ENCODE measurements around the gene EXD3. TPM values are rescaled to one million over a fixed set of nuclear protein-coding genes. Genes with fewer than 3 reads are reported as not detected.
A peak's percentile ranks its signal among the peaks of the same experiment; 100 is the strongest.

The EXD3 gene
- total RNA-seq, 1 donor from 2014 or later: 16.7 TPM

DNA sequence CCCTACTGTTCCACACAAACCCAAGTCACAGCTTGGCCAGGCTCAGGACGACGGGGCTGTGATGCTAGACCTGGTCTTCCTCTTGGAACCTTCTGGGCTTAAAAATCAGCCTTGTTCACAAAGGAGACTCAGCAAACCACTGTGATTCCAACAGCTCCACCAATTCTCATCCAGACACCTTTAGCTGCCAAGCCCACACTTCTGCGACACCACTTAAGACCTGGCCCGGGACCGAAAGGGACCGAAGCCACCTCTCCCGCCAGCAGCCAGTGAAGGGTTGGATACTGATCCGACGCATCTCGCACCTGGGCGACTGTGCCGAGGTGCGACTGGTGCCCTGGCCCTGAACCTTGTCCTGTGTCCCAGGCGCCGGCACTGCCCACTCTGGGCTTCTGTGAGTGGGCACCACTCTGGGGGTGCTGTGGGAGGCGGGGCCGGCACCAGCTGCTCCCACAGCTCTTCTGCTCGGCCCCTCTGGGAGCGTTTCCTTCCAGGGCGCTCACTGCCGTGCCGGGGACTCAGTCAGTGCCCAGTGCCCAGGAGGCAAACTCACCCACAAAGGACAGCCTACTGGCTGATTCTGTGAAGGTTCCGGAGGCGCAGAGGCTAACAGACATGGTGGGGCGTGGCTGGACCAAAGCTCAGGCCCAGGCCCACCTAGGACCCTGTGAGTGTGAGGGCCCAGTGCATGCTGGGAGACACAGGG is 50.9 kb downstream of the EXD3 start:
- no peak overlapping the region for H3K27ac ChIP-seq
- H3K4me3 ChIP-seq: no peak overlapping the region
- intact Hi-C loops (cut with DNase I): no loop called here
- H3K4me1 ChIP-seq: peaks cover 0 to 3% of the 10 kb centered on the region in 2 donors
- peaks cover 4 to 27% of the 10 kb centered on the region in 2 donors for H3K36me3 ChIP-seq
- TF ChIP-seq, protein P1, sequence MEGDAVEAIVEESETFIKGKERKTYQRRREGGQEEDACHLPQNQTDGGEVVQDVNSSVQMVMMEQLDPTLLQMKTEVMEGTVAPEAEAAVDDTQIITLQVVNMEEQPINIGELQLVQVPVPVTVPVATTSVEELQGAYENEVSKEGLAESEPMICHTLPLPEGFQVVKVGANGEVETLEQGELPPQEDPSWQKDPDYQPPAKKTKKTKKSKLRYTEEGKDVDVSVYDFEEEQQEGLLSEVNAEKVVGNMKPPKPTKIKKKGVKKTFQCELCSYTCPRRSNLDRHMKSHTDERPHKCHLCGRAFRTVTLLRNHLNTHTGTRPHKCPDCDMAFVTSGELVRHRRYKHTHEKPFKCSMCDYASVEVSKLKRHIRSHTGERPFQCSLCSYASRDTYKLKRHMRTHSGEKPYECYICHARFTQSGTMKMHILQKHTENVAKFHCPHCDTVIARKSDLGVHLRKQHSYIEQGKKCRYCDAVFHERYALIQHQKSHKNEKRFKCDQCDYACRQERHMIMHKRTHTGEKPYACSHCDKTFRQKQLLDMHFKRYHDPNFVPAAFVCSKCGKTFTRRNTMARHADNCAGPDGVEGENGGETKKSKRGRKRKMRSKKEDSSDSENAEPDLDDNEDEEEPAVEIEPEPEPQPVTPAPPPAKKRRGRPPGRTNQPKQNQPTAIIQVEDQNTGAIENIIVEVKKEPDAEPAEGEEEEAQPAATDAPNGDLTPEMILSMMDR (IDR thresholded peaks at IDR 0.05): no peak
- no peaks in the 10 kb centered on the region for H3K9me3 ChIP-seq
- peak in 1 of 2 donors; percentile 52 for DNase-seq (ENCODE audit: low spot score in 2 of 2)
- H3K27me3 ChIP-seq: no peaks in the 10 kb centered on the region

DNA sequence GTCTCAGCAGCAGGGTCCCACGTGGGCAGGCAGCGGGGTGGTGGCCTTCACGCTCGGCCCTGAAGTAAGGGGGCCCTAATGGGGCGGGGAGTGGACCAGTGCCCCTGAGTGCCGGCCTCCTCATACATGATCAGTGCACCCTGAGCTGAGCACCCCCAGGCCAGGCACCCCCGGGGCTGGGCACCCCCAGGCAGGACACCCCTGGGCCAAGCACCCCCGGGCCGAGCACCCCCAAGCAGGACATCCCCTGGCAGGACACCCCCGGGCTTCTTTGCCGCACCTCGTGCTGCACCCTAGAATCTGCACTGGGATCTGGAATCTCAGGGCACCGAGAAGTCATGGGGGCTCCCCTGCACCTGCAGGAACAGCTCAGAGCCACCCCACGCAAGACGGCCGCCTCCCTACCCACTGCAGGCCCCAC is 51.4 kb downstream of the EXD3 start:
- Histone ChIP-seq H3K27me3 (no peaks in the 10 kb centered on the region), H3K36me3 (peaks cover 4 to 32% of the 10 kb centered on the region in 2 donors), H3K9me3 (no peaks in the 10 kb centered on the region), H3K4me1 (peaks cover 0 to 3% of the 10 kb centered on the region in 2 donors), H3K4me3 (no peak overlapping the region), H3K27ac (no peak overlapping the region)
- DNase-seq (ENCODE audit: low spot score in 2 of 2): peak in 1 of 2 donors; percentile 53
- intact Hi-C loops (cut with DNase I): no loop called here
- TF ChIP-seq, protein P1 (IDR thresholded peaks at IDR 0.05): no peak

DNA sequence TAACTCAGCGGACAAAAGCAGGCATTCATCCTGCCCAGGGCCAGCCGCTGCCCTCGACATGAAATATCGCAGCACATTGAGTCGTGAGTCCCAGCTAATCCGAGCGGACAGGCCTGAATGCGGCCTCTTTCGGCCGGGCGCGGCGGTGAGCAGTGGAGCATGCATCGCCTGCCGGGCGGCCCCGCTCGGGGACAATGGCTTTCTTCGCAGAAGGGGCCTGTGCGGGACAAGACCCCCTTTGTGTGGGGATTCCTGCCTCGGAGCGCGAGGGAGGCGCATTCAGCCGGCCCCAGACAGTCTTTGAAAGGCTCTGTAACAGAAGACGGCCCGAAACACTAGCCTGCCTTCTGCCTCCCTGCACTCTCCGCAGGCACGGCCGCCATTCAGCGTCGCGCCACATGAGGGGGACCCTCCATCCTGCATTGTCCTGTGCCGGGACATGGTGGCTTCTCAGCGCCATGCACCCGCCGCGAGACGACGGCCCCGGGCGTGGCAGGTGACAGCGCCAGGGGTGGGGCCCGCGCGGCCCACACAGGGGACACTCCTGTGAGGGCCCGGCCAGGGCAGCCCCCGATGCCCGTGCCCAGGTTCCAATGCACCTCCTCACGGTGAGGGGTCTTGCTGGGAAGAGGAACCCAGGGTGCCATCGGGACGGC is 52.0 kb downstream of the EXD3 start:
- H3K9me3 ChIP-seq: no peaks in the 10 kb centered on the region
- DNase-seq (ENCODE audit: low spot score in 2 of 2): peak in 1 of 2 donors; percentile 43
- H3K27me3 ChIP-seq: no peaks in the 10 kb centered on the region
- H3K36me3 ChIP-seq: peaks cover 9 to 38% of the 10 kb centered on the region in 2 donors
- no peak overlapping the region for H3K4me3 ChIP-seq
- H3K27ac ChIP-seq: no peak overlapping the region
- intact Hi-C loops (cut with DNase I): no loop called here
- TF ChIP-seq, protein P1 (IDR thresholded peaks at IDR 0.05): no peak
- peaks cover 0 to 3% of the 10 kb centered on the region in 2 donors for H3K4me1 ChIP-seq

DNA sequence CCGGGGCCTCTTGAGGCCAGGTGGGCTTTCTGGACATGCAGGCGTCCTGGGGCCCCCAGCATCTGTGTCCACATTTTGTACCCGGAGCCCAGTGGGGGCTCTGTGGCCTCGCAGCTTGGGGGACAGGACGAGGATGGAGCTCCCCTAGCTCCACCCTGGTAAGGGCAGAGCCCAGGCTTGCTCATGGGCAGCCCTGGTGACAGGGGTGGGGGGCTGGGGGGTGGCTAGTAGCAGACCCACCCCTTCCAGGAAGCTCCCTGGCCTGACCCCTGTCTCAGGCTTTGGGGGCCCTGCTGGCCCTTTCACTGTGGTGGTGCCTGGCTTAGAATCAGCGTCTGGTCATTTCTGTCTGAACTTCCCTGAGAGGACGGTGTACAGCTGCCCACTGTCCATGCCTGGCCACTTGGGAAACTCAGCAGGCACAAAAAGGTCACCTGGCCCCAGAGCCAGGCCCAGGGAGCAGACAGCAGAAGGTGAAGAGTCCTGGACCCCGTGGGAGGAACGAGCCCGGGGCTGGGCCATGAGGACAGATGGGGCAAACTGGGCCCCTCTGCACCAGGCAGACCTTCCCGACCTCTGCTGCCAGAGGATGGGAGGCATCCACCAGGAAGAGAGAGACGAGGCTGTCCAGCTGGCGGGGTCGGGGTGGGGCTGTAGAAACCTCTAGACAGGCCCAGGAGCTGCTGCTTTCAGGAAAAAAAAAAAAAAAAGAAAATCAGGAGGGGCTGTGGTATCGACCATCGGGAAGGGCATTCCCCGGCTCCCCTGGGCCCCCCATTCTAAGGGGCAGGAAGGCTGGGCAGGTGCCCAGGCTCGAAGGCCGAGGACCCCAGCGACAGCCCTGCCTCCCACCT is 52.8 kb downstream of the EXD3 start:
- intact Hi-C loops (cut with DNase I): no loop called here
- no peak overlapping the region for H3K4me3 ChIP-seq
- H3K9me3 ChIP-seq: no peaks in the 10 kb centered on the region
- H3K27me3 ChIP-seq: no peaks in the 10 kb centered on the region
- H3K27ac ChIP-seq: no peak overlapping the region
- peak in 1 of 2 donors; percentile 56 for DNase-seq (ENCODE audit: low spot score in 2 of 2)
- H3K36me3 ChIP-seq: peaks cover 9 to 42% of the 10 kb centered on the region in 2 donors
- peaks cover 0 to 3% of the 10 kb centered on the region in 2 donors for H3K4me1 ChIP-seq
- TF ChIP-seq, protein P1 (IDR thresholded peaks at IDR 0.05): no peak

DNA sequence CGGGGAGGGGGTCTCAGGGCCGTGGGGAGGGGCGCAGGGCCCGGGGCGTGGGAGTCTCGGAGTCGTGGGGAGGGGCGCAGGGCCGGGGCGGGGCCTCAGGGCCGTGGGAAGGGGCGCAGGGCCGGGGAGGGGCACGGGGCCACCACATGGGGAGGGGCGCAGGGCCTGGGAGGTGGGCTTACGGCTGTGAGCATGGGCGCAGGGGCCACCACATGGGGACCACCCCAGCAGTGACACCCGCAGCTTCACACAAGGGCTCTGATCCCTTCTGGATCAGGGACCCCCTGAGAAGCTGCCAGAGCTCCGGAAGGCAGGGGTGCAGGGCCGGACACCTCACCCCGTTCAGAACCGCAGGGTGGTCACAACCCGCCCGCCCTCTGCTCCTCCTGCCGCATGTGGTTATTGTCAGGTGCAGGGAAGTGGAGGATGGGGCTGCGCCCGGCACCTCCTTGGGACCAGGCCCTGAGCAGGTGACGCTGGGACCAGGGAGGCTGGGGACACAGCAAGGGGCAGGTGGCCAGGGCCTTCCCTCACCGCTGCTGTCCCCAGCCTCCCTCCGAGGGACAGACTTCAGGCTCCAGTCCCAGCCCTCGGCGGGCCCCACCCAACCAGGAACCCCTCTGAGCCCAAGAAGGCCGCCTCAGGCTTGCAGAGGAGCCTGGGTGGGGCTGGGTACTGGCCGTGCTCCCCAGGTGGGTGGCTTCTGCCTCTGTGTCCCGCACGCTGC is 53.7 kb downstream of the EXD3 start:
- intact Hi-C loops (cut with DNase I): no loop called here
- Histone ChIP-seq H3K27me3 (no peaks in the 10 kb centered on the region), H3K9me3 (no peaks in the 10 kb centered on the region), H3K4me3 (no peak overlapping the region), H3K27ac (no peak overlapping the region), H3K36me3 (peaks cover 9 to 39% of the 10 kb centered on the region in 2 donors), H3K4me1 (peaks cover 0 to 3% of the 10 kb centered on the region in 2 donors)
- TF ChIP-seq, protein P1 (IDR thresholded peaks at IDR 0.05): no peak
- peak in 1 of 2 donors; percentile 56 for DNase-seq (ENCODE audit: low spot score in 2 of 2)
